Breast epithelium (tissue), 4 donors: ENCODE data around the gene BUB3. TPM values are rescaled to one million over a fixed set of nuclear protein-coding genes. Genes with fewer than 3 reads are reported as not detected.

Experiments used
- DNase-seq, 2 donors: peaks; one replicate each; pipeline ENCODE4 v3.0.0-alpha.2; 2019; ENCODE audit warnings: low spot score in 2 of 2
- H3K27ac ChIP-seq, 2 donors: fragments of 200-600 bp; sonication (generic) in 1 of 2; one replicate each; pipeline ENCODE4 v1.5.1; 2016 to 2019; ENCODE audit warnings: mild to moderate bottlenecking in 1 of 2
- H3K27me3 ChIP-seq, 2 donors: fragments of 200-600 bp; sonication (generic) in 1 of 2; one replicate each; pipeline versions ENCODE4 v1.5.1 to v1.6.0; 2017 to 2019; ENCODE audit warnings: control low read depth in 1 of 2, mild to moderate bottlenecking in 1 of 2
- H3K36me3 ChIP-seq: fragments of 200-600 bp; one replicate; pipeline ENCODE4 v1.5.1; 2019
- H3K4me1 ChIP-seq, 2 donors: fragments of 200-600 bp; sonication (generic); one replicate each; pipeline ENCODE4 v1.5.1; 2016 to 2019; ENCODE audit warnings: control low read depth in 1 of 2
- H3K4me3 ChIP-seq, 3 donors: fragments of 200-600 bp; sonication (generic); 1 replicate in 2 of 3; 2 replicates in 1 of 3; pipeline ENCODE4 v1.5.1; 2016 to 2019; ENCODE audit warnings: mild to moderate bottlenecking in 3 of 3, moderate library complexity in 2 of 3
- H3K9me3 ChIP-seq, 2 donors: fragments of 200-600 bp; sonication (generic) in 1 of 2; one replicate each; pipeline ENCODE4 v1.5.1; 2016 to 2019; ENCODE audit warnings: control low read depth in 1 of 2
- POLR2A ChIP-seq: fragments of 450-650 bp; IDR thresholded peaks from one replicate; pipeline ENCODE4 v1.6.1; 2016; ENCODE audit warnings: antibody characterized with exemption, mild to moderate bottlenecking, moderate library complexity
- POLR2AphosphoS5 ChIP-seq, 3 donors: sonication (generic); formaldehyde crosslinking; IDR thresholded peaks; one replicate each; pipeline ENCODE4 v1.6.1; 2017; ENCODE audit warnings: antibody characterized with exemption in 3 of 3
- intact Hi-C: fragments of 100-400 bp; cut with DNase I; formaldehyde crosslinking; loops from one replicate; pipeline ENCODE4 v1.15.1; 2023; ENCODE audit warnings: low total_unique reads
- total RNA-seq, 3 donors: library from RNA; depleted of rRNA; stranded (reverse); fragments of >200 nt; gene quantifications; one replicate each; pipeline ENCODE4 v1.1.0, GENCODE V29; 2016
- TF ChIP-seq, protein P1 (sequence below), 3 donors: fragments of 450-650 bp; IDR thresholded peaks; one replicate each; pipeline ENCODE4 v1.5.1; 2016 to 2017; ENCODE audit warnings: antibody characterized with exemption in 3 of 3, mild to moderate bottlenecking in 3 of 3, moderate library complexity in 3 of 3

BUB3 gene
- total RNA-seq, 3 donors from 2014 or later, result 96.4 to 100 (median 98.1) TPM

DNA sequence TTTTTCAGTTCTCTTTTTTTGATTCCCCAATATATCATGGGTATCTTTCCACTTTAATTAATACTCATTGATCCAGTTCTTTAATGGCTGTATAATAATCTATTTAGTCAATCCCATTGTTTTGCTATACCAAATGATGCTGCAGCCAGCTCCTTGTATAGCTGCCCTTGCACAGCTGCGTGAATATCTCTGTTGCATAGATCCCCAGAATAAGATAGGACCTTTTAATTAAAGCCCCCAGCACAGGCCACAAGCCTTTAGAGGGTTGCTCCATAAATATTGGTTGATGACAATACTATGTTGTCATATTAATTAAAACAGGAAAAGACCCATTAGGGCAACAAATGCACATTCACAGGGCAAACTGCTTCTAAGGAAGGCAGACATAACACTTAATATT is 57.9 kb downstream of the BUB3 start:
- DNase-seq, result no peak
- Histone ChIP-seq H3K4me1 (no peaks in the 10 kb centered on the region), H3K4me3 (no peak overlapping the region), H3K9me3 (peaks cover 9 to 22% of the 10 kb centered on the region in 2 donors), H3K36me3 (no peaks in the 10 kb centered on the region), H3K27me3 (no peaks in the 10 kb centered on the region), H3K27ac (no peak overlapping the region)
- TF ChIP-seq POLR2AphosphoS5 (IDR thresholded peaks at IDR 0.05), result no peak
- TF ChIP-seq, protein P1, sequence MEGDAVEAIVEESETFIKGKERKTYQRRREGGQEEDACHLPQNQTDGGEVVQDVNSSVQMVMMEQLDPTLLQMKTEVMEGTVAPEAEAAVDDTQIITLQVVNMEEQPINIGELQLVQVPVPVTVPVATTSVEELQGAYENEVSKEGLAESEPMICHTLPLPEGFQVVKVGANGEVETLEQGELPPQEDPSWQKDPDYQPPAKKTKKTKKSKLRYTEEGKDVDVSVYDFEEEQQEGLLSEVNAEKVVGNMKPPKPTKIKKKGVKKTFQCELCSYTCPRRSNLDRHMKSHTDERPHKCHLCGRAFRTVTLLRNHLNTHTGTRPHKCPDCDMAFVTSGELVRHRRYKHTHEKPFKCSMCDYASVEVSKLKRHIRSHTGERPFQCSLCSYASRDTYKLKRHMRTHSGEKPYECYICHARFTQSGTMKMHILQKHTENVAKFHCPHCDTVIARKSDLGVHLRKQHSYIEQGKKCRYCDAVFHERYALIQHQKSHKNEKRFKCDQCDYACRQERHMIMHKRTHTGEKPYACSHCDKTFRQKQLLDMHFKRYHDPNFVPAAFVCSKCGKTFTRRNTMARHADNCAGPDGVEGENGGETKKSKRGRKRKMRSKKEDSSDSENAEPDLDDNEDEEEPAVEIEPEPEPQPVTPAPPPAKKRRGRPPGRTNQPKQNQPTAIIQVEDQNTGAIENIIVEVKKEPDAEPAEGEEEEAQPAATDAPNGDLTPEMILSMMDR (IDR thresholded peaks at IDR 0.05), result no peak
- TF ChIP-seq POLR2A, result no peak
- intact Hi-C loops, result no loop called here

DNA sequence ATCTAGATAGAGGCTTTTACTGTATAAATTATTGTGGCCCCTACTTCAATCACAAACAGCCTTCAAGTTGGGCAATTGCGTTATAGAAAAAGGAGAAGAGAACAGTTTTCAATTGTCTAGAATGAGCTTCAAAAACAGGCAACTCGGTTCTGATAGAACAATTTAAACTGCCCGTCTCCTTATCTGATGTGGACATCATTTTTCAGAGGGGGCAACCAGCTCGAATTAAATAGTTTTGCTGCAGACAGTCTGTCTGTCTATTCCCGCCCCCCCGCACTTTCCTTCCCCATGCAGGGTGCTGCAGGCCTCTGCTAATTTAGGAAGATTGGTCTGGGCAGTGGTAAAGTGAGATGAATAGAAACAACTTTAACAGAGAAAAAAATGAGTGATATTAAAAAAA is 58.4 kb downstream of the BUB3 start:
- Histone ChIP-seq H3K4me3 (no peak overlapping the region), H3K4me1 (no peaks in the 10 kb centered on the region), H3K36me3 (no peaks in the 10 kb centered on the region), H3K27ac (no peak overlapping the region), H3K27me3 (no peaks in the 10 kb centered on the region), H3K9me3 (peaks cover 9 to 21% of the 10 kb centered on the region in 2 donors)
- DNase-seq, result no peak
- no peak for TF ChIP-seq POLR2AphosphoS5 (IDR thresholded peaks at IDR 0.05)
- no peak for TF ChIP-seq POLR2A
- TF ChIP-seq, protein P1 (IDR thresholded peaks at IDR 0.05), result no peak
- intact Hi-C loops, result no loop called here

DNA sequence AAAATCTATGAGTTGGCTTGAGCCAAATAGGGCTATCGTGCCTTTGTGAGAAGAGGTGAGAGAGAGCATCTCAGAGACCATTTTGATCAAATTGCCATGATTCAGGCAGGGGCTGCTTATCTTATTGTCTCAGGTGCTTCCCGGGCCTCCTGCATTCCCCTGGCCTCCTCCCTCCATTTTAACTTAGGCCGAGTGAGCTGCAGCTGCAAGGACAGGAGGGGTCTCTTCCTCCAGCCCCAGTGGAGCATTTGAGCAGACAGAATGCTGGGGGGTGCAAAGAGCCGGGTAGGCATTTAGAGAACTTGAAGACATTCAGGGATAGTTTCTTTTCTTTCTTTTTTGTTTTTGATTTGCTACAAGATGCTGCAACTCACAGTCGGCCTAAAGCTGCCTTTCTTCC is 59.0 kb downstream of the BUB3 start:
- H3K27me3 ChIP-seq, result no peaks in the 10 kb centered on the region
- intact Hi-C loops, result no loop called here

More for the DNA sequence above, 59.0 kb downstream of the BUB3 start:
- no peak overlapping the region for H3K4me3 ChIP-seq
- H3K36me3 ChIP-seq, result no peaks in the 10 kb centered on the region
- no peaks in the 10 kb centered on the region for H3K4me1 ChIP-seq
- peaks cover 9 to 18% of the 10 kb centered on the region in 2 donors for H3K9me3 ChIP-seq
- no peak for TF ChIP-seq POLR2AphosphoS5 (IDR thresholded peaks at IDR 0.05)
- no peak for TF ChIP-seq POLR2A
- TF ChIP-seq, protein P1 (IDR thresholded peaks at IDR 0.05), result no peak
- DNase-seq, result no peak
- H3K27ac ChIP-seq, result no peak overlapping the region

Other genes with a start within 250 kb of the BUB3 start
- gene FAM24A, start 243.8 kb upstream of the BUB3 start, total RNA-seq, result not detected
- 1 to 10 TPM; 4.5 to 8.0 (median 7.5) TPM for gene C10orf88, start 200.2 kb upstream of the BUB3 start, total RNA-seq
- 1 to 10 TPM; 3.6 to 6.4 (median 3.7) TPM for gene PSTK, start 174.0 kb upstream of the BUB3 start, total RNA-seq
- gene IKZF5, start 145.6 kb upstream of the BUB3 start, total RNA-seq, result 10 to 100 TPM; 10.5 to 17.7 (median 13.3) TPM
- 10 to 100 TPM; 22.6 to 32.4 (median 31.8) TPM for gene ACADSB, start 145.4 kb upstream of the BUB3 start, total RNA-seq
- gene HMX3, start 18.4 kb upstream of the BUB3 start, total RNA-seq, result not detected
- gene HMX2, start 6.3 kb upstream of the BUB3 start, total RNA-seq, result not detected